Subcutaneous adipose tissue (tissue), 4 donors: ENCODE measurements around the gene NRK. TPM values are rescaled to one million over a fixed set of nuclear protein-coding genes. Genes with fewer than 3 reads are reported as not detected.

ENCODE experiments used
- total RNA-seq, 4 donors: library from RNA; depleted of rRNA; stranded (reverse); fragments of >200 nt; gene quantifications; one replicate each; pipeline ENCODE4 v1.1.0, GENCODE V29; 2016
- TF ChIP-seq, protein P1 (sequence below): fragments of 450-650 bp; IDR thresholded peaks from one replicate; pipeline ENCODE4 v1.5.1; 2016; ENCODE audit warnings: low read depth, mild to moderate bottlenecking, control low read depth, antibody characterized with exemption, moderate library complexity

NRK gene
- total RNA-seq, 4 donors from 2014 or later, result 0.17 to 1.7 (median 0.52) TPM

- TF ChIP-seq, protein P1, sequence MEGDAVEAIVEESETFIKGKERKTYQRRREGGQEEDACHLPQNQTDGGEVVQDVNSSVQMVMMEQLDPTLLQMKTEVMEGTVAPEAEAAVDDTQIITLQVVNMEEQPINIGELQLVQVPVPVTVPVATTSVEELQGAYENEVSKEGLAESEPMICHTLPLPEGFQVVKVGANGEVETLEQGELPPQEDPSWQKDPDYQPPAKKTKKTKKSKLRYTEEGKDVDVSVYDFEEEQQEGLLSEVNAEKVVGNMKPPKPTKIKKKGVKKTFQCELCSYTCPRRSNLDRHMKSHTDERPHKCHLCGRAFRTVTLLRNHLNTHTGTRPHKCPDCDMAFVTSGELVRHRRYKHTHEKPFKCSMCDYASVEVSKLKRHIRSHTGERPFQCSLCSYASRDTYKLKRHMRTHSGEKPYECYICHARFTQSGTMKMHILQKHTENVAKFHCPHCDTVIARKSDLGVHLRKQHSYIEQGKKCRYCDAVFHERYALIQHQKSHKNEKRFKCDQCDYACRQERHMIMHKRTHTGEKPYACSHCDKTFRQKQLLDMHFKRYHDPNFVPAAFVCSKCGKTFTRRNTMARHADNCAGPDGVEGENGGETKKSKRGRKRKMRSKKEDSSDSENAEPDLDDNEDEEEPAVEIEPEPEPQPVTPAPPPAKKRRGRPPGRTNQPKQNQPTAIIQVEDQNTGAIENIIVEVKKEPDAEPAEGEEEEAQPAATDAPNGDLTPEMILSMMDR, result no peak
Measured at GRCh38 chrX:105870445-105870844, 48.1 kb downstream of the NRK start.

GRCh38 chrX:105872941-105873340 lies 50.6 kb downstream of the NRK start:
- TF ChIP-seq, protein P1, result no peak

- TF ChIP-seq, protein P1, result no peak
Measured at GRCh38 chrX:105874790-105875189, 52.5 kb downstream of the NRK start.

- TF ChIP-seq, protein P1, result no peak
Measured at GRCh38 chrX:105876658-105877057, 54.3 kb downstream of the NRK start.

DNA sequence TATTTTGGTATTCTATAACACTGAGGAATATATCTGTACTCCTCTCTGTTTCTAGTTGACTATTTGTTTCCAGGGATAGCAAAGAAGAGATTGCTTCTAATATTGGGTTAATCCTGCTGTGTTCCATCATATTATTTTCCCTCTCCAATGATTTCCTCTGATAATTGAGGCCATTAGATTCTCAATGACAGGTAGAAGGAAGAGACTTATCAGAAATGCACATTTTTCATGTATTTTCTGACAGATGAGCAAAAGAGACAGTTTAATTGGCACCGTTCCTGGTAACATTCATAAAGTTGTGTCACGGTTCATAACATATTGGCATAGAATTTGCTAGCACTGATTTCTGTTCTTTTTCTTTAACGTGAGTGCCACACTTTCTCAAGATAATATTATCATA lies 58.2 kb downstream of the NRK start:
- TF ChIP-seq, protein P1, result no peak

DNA sequence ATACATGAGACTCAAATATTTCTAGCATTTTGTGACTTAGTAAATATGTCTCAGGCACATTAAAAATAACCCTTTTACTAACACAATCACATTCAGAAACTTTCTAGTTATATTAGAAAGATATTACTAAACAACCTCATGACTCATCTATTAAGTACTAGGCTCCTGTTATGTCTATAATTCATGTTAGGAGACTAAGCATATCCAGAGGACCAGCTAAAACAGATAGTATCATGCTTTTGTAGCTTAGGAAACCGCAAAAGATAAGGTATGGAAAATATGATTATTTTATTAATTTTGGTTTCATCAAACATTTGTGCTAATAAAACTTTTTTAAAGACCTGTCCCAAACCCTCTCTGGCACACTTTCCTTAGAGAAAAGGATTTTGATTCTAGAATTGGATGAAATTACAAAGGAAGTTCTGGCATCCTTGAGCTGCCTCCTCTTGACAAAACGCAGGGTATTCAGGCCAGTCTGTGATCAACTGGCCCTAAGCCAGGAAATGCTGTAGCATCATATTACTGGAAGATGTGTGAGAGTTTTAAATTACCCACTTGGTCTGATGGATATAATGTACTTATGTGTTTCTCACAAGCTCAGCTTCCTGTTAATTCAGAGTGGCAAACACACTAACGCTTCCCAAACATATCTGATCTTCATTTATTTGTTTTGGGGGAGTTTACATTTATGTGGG lies 60.4 kb downstream of the NRK start:
- TF ChIP-seq, protein P1, result no peak

- TF ChIP-seq, protein P1, result no peak
Measured at GRCh38 chrX:105894721-105895120, 72.4 kb downstream of the NRK start.
